Mesenteric fat pad (tissue), 1 donor: Measurements from ENCODE around the gene MTMR12. TPM values are rescaled to one million over a fixed set of nuclear protein-coding genes. Genes with fewer than 3 reads are reported as not detected.

Experiments used
- DNase-seq: peaks from one replicate; pipeline ENCODE4 v3.0.0-alpha.2; 2020; ENCODE audit warnings: low spot score
- total RNA-seq: library from RNA; stranded (reverse); fragmentation: NEBNext Ultra II Directional; extraction: Animal tissue kit (Norgen Biotek cat#: 25700); gene quantifications from one replicate; pipeline ENCODE4 v1.2.1, GENCODE V29; 2021
- donor health status: DM: yes; HTN: yes; CAD: no.

MTMR12 gene
- total RNA-seq, 1 donor from 2014 or later: 95.1 TPM

GRCh38 chr5:32277798-32278197 lies 34.9 kb downstream of the MTMR12 start:
- DNase-seq: no peak

- DNase-seq: no peak
These were observed 36.4 kb downstream of the MTMR12 start for GRCh38 chr5:32276173-32276853.

GRCh38 chr5:32275396-32275741 lies 37.4 kb downstream of the MTMR12 start:
- no peak for DNase-seq

GRCh38 chr5:32274548-32275395 lies 38.0 kb downstream of the MTMR12 start:
- DNase-seq: no peak

GRCh38 chr5:32273821-32274220 lies 38.9 kb downstream of the MTMR12 start:
- no peak for DNase-seq

- no peak for DNase-seq
These were observed 40.0 kb downstream of the MTMR12 start for GRCh38 chr5:32272746-32273145.

GRCh38 chr5:32270946-32271345 lies 41.8 kb downstream of the MTMR12 start:
- DNase-seq: no peak

GRCh38 chr5:32270178-32270577 lies 42.6 kb downstream of the MTMR12 start:
- DNase-seq: no peak

- DNase-seq: no peak
These were observed 46.8 kb downstream of the MTMR12 start for GRCh38 chr5:32265902-32266301.

GRCh38 chr5:32264957-32265572 lies 47.7 kb downstream of the MTMR12 start:
- DNase-seq: no peak

- no peak for DNase-seq
These were observed 49.1 kb downstream of the MTMR12 start for GRCh38 chr5:32263684-32264083.

- DNase-seq: no peak
These were observed 51.5 kb downstream of the MTMR12 start for GRCh38 chr5:32261198-32261597.

GRCh38 chr5:32259033-32259432 lies 53.7 kb downstream of the MTMR12 start:
- DNase-seq: no peak

- DNase-seq: no peak
These were observed 54.3 kb downstream of the MTMR12 start for GRCh38 chr5:32258424-32258823.

- no peak for DNase-seq
These were observed 57.2 kb downstream of the MTMR12 start for GRCh38 chr5:32255540-32255900.

GRCh38 chr5:32254881-32255539 lies 57.7 kb downstream of the MTMR12 start:
- no peak for DNase-seq

GRCh38 chr5:32251871-32252458 lies 60.8 kb downstream of the MTMR12 start:
- no peak for DNase-seq

GRCh38 chr5:32249668-32250067 lies 63.1 kb downstream of the MTMR12 start:
- DNase-seq: no peak

GRCh38 chr5:32245742-32246141 lies 67.0 kb downstream of the MTMR12 start:
- no peak for DNase-seq

GRCh38 chr5:32244017-32244416 lies 68.7 kb downstream of the MTMR12 start:
- no peak for DNase-seq

GRCh38 chr5:32241034-32241783 lies 71.5 kb downstream of the MTMR12 start:
- no peak for DNase-seq
